MM.1S (cell line): Measurements from ENCODE around the gene FIS1.
"Not testable (repeated sequence)": the region's sequence is repeated elsewhere in the genome, so short reads cannot be mapped to it uniquely, and the experiment has no call there.

ENCODE experiments used
- DNase-seq: peaks from one replicate; pipeline ENCODE4 v3.0.0-alpha.2; 2015
- H2AFZ ChIP-seq: fragments of 300-600 bp; sonication (generic); 2 replicates; pipeline ENCODE4 v1.6.0; 2016; ENCODE audit warnings: antibody characterized with exemption, low read length
- H3F3A ChIP-seq: fragments of 300-600 bp; sonication (generic); 2 replicates; pipeline ENCODE4 v1.6.1; 2016; ENCODE audit warnings: mild to moderate bottlenecking, antibody characterized with exemption, low read length, moderate library complexity, mixed read lengths; ENCODE audit not compliant: insufficient read depth
- H3K27ac ChIP-seq: fragments of 300-600 bp; sonication (generic); 2 replicates; pipeline ENCODE4 v1.5.1; 2016; ENCODE audit warnings: mild to moderate bottlenecking, low read length
- H3K27me3 ChIP-seq: fragments of 300-600 bp; sonication (generic); replicated peaks from 2 replicates; pipeline ENCODE4 v1.6.0; 2016; ENCODE audit warnings: low read length; ENCODE audit not compliant: insufficient read depth
- H3K36me3 ChIP-seq: fragments of 300-600 bp; sonication (generic); replicated peaks from 2 replicates; pipeline ENCODE4 v1.6.1; 2016; ENCODE audit warnings: mild to moderate bottlenecking, low read length, mixed read lengths; ENCODE audit not compliant: insufficient read depth
- H3K4me1 ChIP-seq: fragments of 300-600 bp; sonication (generic); 2 replicates; pipeline ENCODE4 v1.6.1; 2016; ENCODE audit warnings: low read length, mixed read lengths
- H3K4me2 ChIP-seq: fragments of 300-600 bp; sonication (generic); 2 replicates; pipeline ENCODE4 v1.6.0; 2016; ENCODE audit warnings: low read depth, low read length
- H3K4me3 ChIP-seq: fragments of 300-600 bp; sonication (generic); 2 replicates; pipeline ENCODE4 v1.5.1; 2016; ENCODE audit warnings: low read length, mixed read lengths
- H3K79me2 ChIP-seq: fragments of 300-600 bp; sonication (generic); 2 replicates; pipeline ENCODE4 v1.6.1; 2016; ENCODE audit warnings: mixed run types, low read length, mixed read lengths
- H3K9ac ChIP-seq: fragments of 300-600 bp; sonication (generic); 2 replicates; pipeline ENCODE4 v1.6.1; 2016; ENCODE audit warnings: low read length, mixed read lengths
- H3K9me2 ChIP-seq: fragments of 300-600 bp; sonication (generic); replicated peaks from 2 replicates; pipeline ENCODE4 v1.6.1; 2016; ENCODE audit warnings: mild to moderate bottlenecking, low read length, mixed read lengths; ENCODE audit not compliant: insufficient read depth
- H3K9me3 ChIP-seq: fragments of 300-600 bp; sonication (generic); replicated peaks from 2 replicates; pipeline ENCODE4 v1.6.1; 2016; ENCODE audit warnings: mild to moderate bottlenecking, low read length, mixed read lengths; ENCODE audit not compliant: insufficient read depth
- H4K20me1 ChIP-seq: fragments of 300-600 bp; sonication (generic); 2 replicates; pipeline ENCODE4 v1.6.1; 2016; ENCODE audit warnings: mild to moderate bottlenecking, low read length, moderate library complexity, mixed read lengths; ENCODE audit not compliant: insufficient read depth
- CTCF ChIP-seq: fragments of 300-600 bp; sonication (generic); IDR thresholded peaks from 2 replicates; pipeline ENCODE4 v1.5.1; 2016; ENCODE audit warnings: antibody characterized with exemption, low read length, mixed read lengths
- EZH2 ChIP-seq: fragments of 300-600 bp; sonication (generic); optimal IDR thresholded peaks from 2 replicates; pipeline ENCODE3; 2017; ENCODE audit warnings: low read depth, mild to moderate bottlenecking, antibody characterized with exemption, low read length, mixed read lengths
- EZH2phosphoT487 ChIP-seq: fragments of 300-600 bp; sonication (generic); IDR thresholded peaks from 2 replicates; pipeline ENCODE4 v1.6.1; 2018; ENCODE audit warnings: antibody characterized with exemption, low read length

FIS1 gene

GRCh38 chr7:101285171-101285570 lies 40.3 kb upstream of the FIS1 start:
- no peaks in the 10 kb centered on the region for H3K9me2 ChIP-seq
- H3K4me2 ChIP-seq = no peak overlapping the region
- H3K27ac ChIP-seq = no peak overlapping the region
- no peak for TF ChIP-seq CTCF
- no peak for TF ChIP-seq EZH2
- no peak for TF ChIP-seq EZH2phosphoT487
- no peaks in the 10 kb centered on the region for H3K79me2 ChIP-seq
- no peak overlapping the region for H3K9ac ChIP-seq
- H3K4me3 ChIP-seq = no peak overlapping the region
- H2AFZ ChIP-seq = no peak overlapping the region
- no peaks in the 10 kb centered on the region for H4K20me1 ChIP-seq
- no peaks in the 10 kb centered on the region for H3K9me3 ChIP-seq
- H3K27me3 ChIP-seq = peaks cover 72% of the 10 kb centered on the region
- DNase-seq = no peak
- no peaks in the 10 kb centered on the region for H3K4me1 ChIP-seq
- H3K36me3 ChIP-seq = no peaks in the 10 kb centered on the region
- no peaks in the 10 kb centered on the region for H3F3A ChIP-seq

DNA sequence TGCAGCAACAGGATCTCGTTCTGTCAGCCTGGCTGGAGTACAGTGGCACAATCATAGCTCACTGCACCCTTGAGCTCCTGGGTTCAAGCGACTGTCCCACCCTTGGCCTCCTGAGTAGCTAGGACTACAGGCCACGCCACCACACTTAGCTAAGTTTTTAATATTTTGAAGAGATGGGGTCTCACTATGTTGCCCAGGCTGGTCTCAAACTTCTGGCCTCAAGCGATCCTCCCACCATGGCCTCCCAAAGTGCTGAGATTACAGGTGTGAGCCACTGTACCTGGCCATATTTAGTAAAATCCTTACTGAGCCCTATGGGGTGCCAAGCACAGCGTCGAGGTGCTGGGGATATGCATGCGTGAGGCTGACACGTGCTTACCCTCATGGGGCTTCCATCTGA lies 36.0 kb upstream of the FIS1 start:
- not testable (repeated sequence) for H3K4me3 ChIP-seq, H3K9me3 ChIP-seq
- H3K27me3 ChIP-seq = peaks cover 73% of the 10 kb centered on the region

GRCh38 chr7:101278461-101279292 lies 33.8 kb upstream of the FIS1 start:
- no peak overlapping the region for H3K9ac ChIP-seq
- H3K79me2 ChIP-seq = no peaks in the 10 kb centered on the region
- no peaks in the 10 kb centered on the region for H3K9me3 ChIP-seq
- H3F3A ChIP-seq = no peaks in the 10 kb centered on the region
- no peaks in the 10 kb centered on the region for H4K20me1 ChIP-seq
- H3K4me1 ChIP-seq = no peaks in the 10 kb centered on the region
- no peaks in the 10 kb centered on the region for H3K9me2 ChIP-seq
- H3K4me3 ChIP-seq = no peak overlapping the region
- no peak for DNase-seq
- H3K36me3 ChIP-seq = no peaks in the 10 kb centered on the region
- peaks cover 81% of the 10 kb centered on the region for H3K27me3 ChIP-seq
- no peak overlapping the region for H3K27ac ChIP-seq
- H2AFZ ChIP-seq = no peak overlapping the region
- no peak overlapping the region for H3K4me2 ChIP-seq
- no peak for TF ChIP-seq CTCF
- no peak for TF ChIP-seq EZH2
- TF ChIP-seq EZH2phosphoT487 = no peak

More for the DNA sequence above, 36.0 kb upstream of the FIS1 start:
- not testable (repeated sequence) for H3K4me1 ChIP-seq, H3K36me3 ChIP-seq, H3K79me2 ChIP-seq, H4K20me1 ChIP-seq, H3F3A ChIP-seq, H3K27ac ChIP-seq, H3K9ac ChIP-seq, H2AFZ ChIP-seq, DNase-seq, H3K4me2 ChIP-seq, H3K9me2 ChIP-seq

- no peaks in the 10 kb centered on the region for H3K4me1 ChIP-seq
- no peak overlapping the region for H3K9ac ChIP-seq
- H2AFZ ChIP-seq = no peak overlapping the region
- DNase-seq = no peak
- H3K27me3 ChIP-seq = peaks cover 89% of the 10 kb centered on the region
- H3K9me3 ChIP-seq = no peaks in the 10 kb centered on the region
- no peak overlapping the region for H3K4me2 ChIP-seq
- TF ChIP-seq EZH2 = no peak
- TF ChIP-seq CTCF = no peak
- 0 out of 2 replicates have a peak, but pooled peaks have one; percentile 47 for TF ChIP-seq EZH2phosphoT487
- no peaks in the 10 kb centered on the region for H3K36me3 ChIP-seq
- H3F3A ChIP-seq = no peaks in the 10 kb centered on the region
- no peaks in the 10 kb centered on the region for H3K9me2 ChIP-seq
- no peaks in the 10 kb centered on the region for H3K79me2 ChIP-seq
- no peak overlapping the region for H3K4me3 ChIP-seq
- no peak overlapping the region for H3K27ac ChIP-seq
- no peaks in the 10 kb centered on the region for H4K20me1 ChIP-seq
Observed at GRCh38 chr7:101277155-101277554, 32.3 kb upstream of the FIS1 start.
